Activated CD4-positive, alpha-beta T cell treated with anti-CD3 and anti-CD28 coated beads for 4 hours (primary cell): ENCODE measurements around the gene RBM34.
"Not testable (repeated sequence)": the region's sequence is repeated elsewhere in the genome, so short reads cannot be mapped to it uniquely, and the experiment has no call there.

Experiments used
- DNase-seq, 2 donors: peaks; one replicate each; pipeline ENCODE4 v3.0.0-alpha.2; 2020

The RBM34 gene

DNA sequence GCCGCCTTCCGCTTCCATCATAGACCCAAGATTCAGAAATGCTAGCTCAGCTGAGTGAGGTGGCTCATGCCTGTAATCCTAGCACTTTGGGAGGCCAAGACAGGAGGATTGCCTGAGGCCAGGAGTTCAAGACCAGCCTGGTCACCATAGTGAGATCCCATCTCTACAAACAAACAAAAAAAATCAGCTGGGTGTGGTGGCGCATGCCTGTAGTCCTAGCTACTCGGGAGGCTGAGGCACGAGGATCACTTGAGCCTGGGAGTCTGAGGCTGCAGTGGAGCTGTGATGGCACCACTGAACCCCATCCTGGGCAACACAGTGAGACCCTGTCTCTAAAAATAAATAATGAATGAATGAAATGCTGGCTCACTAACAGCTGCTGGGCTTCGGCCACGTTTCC lies 72.1 kb downstream of the RBM34 start:
- DNase-seq: no peak

DNA sequence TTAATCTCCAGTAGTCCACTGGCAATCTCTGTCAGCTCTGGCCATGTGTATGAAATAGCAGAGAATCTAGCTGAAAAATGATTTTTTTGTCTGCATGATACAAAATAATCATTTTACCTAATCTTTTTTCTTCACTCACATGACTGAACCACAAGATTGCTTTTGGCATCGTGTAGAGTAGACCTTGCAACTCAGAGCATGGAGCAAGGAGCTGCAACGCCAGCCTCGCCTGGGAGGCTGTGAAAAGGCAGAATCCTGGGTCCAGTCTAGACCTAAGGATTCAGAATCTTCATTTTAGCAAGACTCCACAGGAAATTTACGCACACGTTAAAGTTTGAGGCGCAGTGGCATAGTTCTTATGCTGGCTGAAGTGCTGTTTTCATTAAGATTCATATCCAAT lies 72.6 kb downstream of the RBM34 start:
- no peak for DNase-seq

- DNase-seq: no peak
Observed at GRCh38 chr1:235087906-235088305, 73.1 kb downstream of the RBM34 start.

DNA sequence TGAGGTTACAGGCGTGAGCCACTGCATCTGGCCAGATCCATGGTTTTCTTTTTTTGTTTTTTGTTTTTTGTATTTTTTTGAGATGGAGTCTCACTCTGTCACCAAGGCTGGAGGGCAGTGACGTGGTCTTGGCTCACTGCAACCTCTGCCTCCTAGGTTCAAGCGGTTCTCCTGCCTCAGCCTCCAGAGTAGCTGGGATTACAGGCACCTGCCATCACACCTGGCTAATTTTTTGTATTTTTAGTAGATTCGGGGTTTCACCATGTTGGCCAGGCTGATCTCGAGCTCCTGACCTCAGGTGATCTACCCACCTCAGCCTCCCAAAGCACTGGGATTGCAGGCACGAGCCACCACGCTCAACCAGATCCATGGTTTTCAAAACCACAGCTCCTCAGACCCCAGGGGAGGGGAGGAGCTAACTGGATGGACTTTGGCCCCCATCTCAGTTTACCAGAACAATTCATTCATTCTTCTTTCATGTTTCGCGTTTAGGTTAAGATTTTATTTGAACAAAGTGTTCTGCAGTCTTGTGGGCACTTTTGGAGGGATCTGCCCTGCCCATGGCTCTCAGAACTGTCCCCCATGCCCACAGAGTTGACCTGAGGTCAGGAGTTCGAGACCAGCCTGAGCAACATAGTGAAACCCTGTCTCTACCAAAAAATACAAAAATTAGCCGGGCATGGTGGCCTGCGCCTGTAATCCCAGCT lies 75.5 kb downstream of the RBM34 start:
- not testable (repeated sequence) for DNase-seq
